Adipose tissue (tissue), 3 donors: ENCODE measurements around the gene DNAJC22. TPM values are rescaled to one million over a fixed set of nuclear protein-coding genes. Genes with fewer than 3 reads are reported as not detected.
"Not testable (repeated sequence)": the region's sequence is repeated elsewhere in the genome, so short reads cannot be mapped to it uniquely, and the experiment has no call there.

ENCODE experiments used
- H3K27ac ChIP-seq: one replicate; pipeline ENCODE4 v1.5.1; 2013; ENCODE audit warnings: low read depth, low read length
- WGBS, 3 donors: extraction: QIAGEN DNeasy Blood & Tissue Kit; methylation state at CpG; one replicate each; pipeline ENCODE4 v1.1.7; 2013; 5-methylcytosine and 5-hydroxymethylcytosine counted together
- polyA plus RNA-seq, 3 donors: library from polyadenylated mRNA; stranded (reverse); fragments of 200-250 nt; gene quantifications; one replicate each; pipeline ENCODE4 v1.2.3, GENCODE V29; 2013
- donor health status: healthy with polysubstance abuse.
- donor health status: Bipolar disorder and iron deficiency.
- donor health status: healthy.

Gene DNAJC22
- polyA plus RNA-seq, 3 donors = 0.22 to 4.0 (median 0.62) TPM

GRCh38 chr12:49330032-49330619, 16.6 kb upstream of the DNAJC22 start:
- H3K27ac ChIP-seq = no peak overlapping the region
- 91 to 94% (median 94%) methylated on average over 7 of the region's 7 CpGs for WGBS, 3 donors

- WGBS, 3 donors = 65 to 79% (median 74%) methylated on average over 14 of the region's 14 CpGs
- no peak overlapping the region for H3K27ac ChIP-seq
These were observed 15.9 kb upstream of the DNAJC22 start for GRCh38 chr12:49330631-49331379.

GRCh38 chr12:49331380-49332222, 15.1 kb upstream of the DNAJC22 start:
- WGBS, 3 donors = 41 to 47% (median 45%) methylated on average over 11 of the region's 11 CpGs
- no peak overlapping the region for H3K27ac ChIP-seq

GRCh38 chr12:49332441-49332861, 14.2 kb upstream of the DNAJC22 start:
- no peak overlapping the region for H3K27ac ChIP-seq
- WGBS, 3 donors = 78 to 80% (median 80%) methylated on average over 17 of the region's 17 CpGs

- no peak overlapping the region for H3K27ac ChIP-seq
- 27 to 37% (median 27%) methylated on average over 39 to 40 of the region's 40 CpGs for WGBS, 3 donors
These were observed 13.8 kb upstream of the DNAJC22 start for GRCh38 chr12:49332891-49333371.

GRCh38 chr12:49333778-49334177, 12.9 kb upstream of the DNAJC22 start:
- H3K27ac ChIP-seq = not testable (repeated sequence)
- 46 to 54% (median 52%) methylated on average over 21 of the region's 21 CpGs for WGBS, 3 donors

- 42 to 56% (median 49%) methylated on average over 19 of the region's 19 CpGs for WGBS, 3 donors
- no peak overlapping the region for H3K27ac ChIP-seq
These were observed 12.5 kb upstream of the DNAJC22 start for GRCh38 chr12:49334226-49334625.

GRCh38 chr12:49334681-49335080, 12.0 kb upstream of the DNAJC22 start:
- H3K27ac ChIP-seq = no peak overlapping the region
- 55 to 61% (median 57%) methylated on average over 12 of the region's 12 CpGs for WGBS, 3 donors

- no peak overlapping the region for H3K27ac ChIP-seq
- 58 to 77% (median 60%) methylated on average over 16 of the region's 16 CpGs for WGBS, 3 donors
These were observed 11.4 kb upstream of the DNAJC22 start for GRCh38 chr12:49335118-49335954.

GRCh38 chr12:49335955-49336644, 10.6 kb upstream of the DNAJC22 start:
- no peak overlapping the region for H3K27ac ChIP-seq
- WGBS, 3 donors = 16 to 19% (median 16%) methylated on average over 50 to 72 of the region's 72 CpGs

GRCh38 chr12:49336645-49337584, 9.8 kb upstream of the DNAJC22 start, which contains the start of gene C1QL4:
C1QL4 (minus strand) TSS chr12:49337188; CDS start chr12:49336477, 711 bp downstream.
- no peak within 1 kb of the TSS for H3K27ac ChIP-seq
- 2 to 3% (median 2%) methylated on average over 53 to 65 of the region's 65 CpGs for WGBS, 3 donors

GRCh38 chr12:49338830-49339463, 7.7 kb upstream of the DNAJC22 start:
- WGBS, 3 donors = 54 to 76% (median 72%) methylated on average over 6 of the region's 6 CpGs
- H3K27ac ChIP-seq = no peak overlapping the region

- no peak overlapping the region for H3K27ac ChIP-seq
- 27 to 56% (median 52%) methylated on average over 5 of the region's 5 CpGs for WGBS, 3 donors
These were observed 7.2 kb upstream of the DNAJC22 start for GRCh38 chr12:49339464-49339861.

- WGBS, 3 donors = 59 to 81% (median 62%) methylated on average over 6 of the region's 6 CpGs
- no peak overlapping the region for H3K27ac ChIP-seq
These were observed 6.4 kb upstream of the DNAJC22 start for GRCh38 chr12:49340095-49340870.

- 48 to 64% (median 51%) methylated on average over 14 of the region's 14 CpGs for WGBS, 3 donors
- H3K27ac ChIP-seq = no peak overlapping the region
These were observed 5.5 kb upstream of the DNAJC22 start for GRCh38 chr12:49340971-49341776.
